SK-N-SH (cell line): ENCODE results near the gene PAXX. TPM values are rescaled to one million over a fixed set of nuclear protein-coding genes. Genes with fewer than 3 reads are reported as not detected.

Source experiments
- CTCF ChIA-PET: fragments of 300-600, 350-600 bp; formaldehyde crosslinking; extraction: SDS; loops from one replicate; lab custom pipeline; 2021; lab: Yijun Ruan, JAX
- POLR2A ChIA-PET: fragments of 350-600 bp; sonication (Branson Sonifier 250); formaldehyde crosslinking; extraction: SDS; loops from one replicate; lab custom pipeline; 2020; ENCODE audit warnings: antibody characterized with exemption, inconsistent platforms; lab: Yijun Ruan, JAX
- DNase-seq: peaks from one replicate; pipeline ENCODE4 v3.0.0; 2012
- H2AFZ ChIP-seq: fragments of 200-600 bp; sonication (generic); 2 replicates; pipeline ENCODE4 v1.8.1; 2016; ENCODE audit warnings: antibody characterized with exemption, mild to moderate bottlenecking, low read depth
- H3F3A ChIP-seq: fragments of 200-600 bp; sonication (generic); replicated peaks from 2 replicates; pipeline ENCODE3; 2016; ENCODE audit warnings: antibody characterized with exemption, mild to moderate bottlenecking; ENCODE audit not compliant: insufficient read depth
- H3K27ac ChIP-seq, 2 experiments: fragments of 200-500 bp in 1 of 2; fragments of 200-600 bp in 1 of 2; sonication (Bioruptor generic) in 1 of 2; sonication (generic), shearing (Covaris generic) in 1 of 2; 2 replicates each; pipeline versions ENCODE4 v1.5.1 to v1.6.1; 2014 to 2016; ENCODE audit warnings: low read depth in 2 of 2, inconsistent platforms in 1 of 2, low read length in 1 of 2, mild to moderate bottlenecking in 1 of 2, mixed read lengths in 1 of 2
- H3K27me3 ChIP-seq: fragments of 200-600 bp; sonication (generic), shearing (Covaris generic); 2 replicates; pipeline ENCODE4 v1.6.1; 2016; ENCODE audit warnings: mixed run types; ENCODE audit not compliant: insufficient read depth
- H3K36me3 ChIP-seq, 2 experiments: fragments of 200-500 bp in 1 of 2; fragments of 200-600 bp in 1 of 2; sonication (Bioruptor generic) in 1 of 2; sonication (generic) in 1 of 2; replicated peaks in 1 of 2; 2 replicates each; pipeline versions ENCODE3 to v1.5.1; 2014 to 2016; ENCODE audit warnings: low read length in 1 of 2, mild to moderate bottlenecking in 1 of 2; ENCODE audit not compliant: insufficient read depth in 2 of 2, control insufficient read depth in 1 of 2
- H3K4me1 ChIP-seq, 2 experiments: fragments of 200-500 bp in 1 of 2; fragments of 200-600 bp in 1 of 2; sonication (Bioruptor generic) in 1 of 2; sonication (generic), shearing (Covaris generic) in 1 of 2; 2 replicates each; pipeline versions ENCODE4 v1.5.1 to v1.6.1; 2014 to 2016; ENCODE audit warnings: low read depth in 1 of 2, low read length in 1 of 2, mixed run types in 1 of 2; ENCODE audit not compliant: insufficient read depth in 2 of 2, control insufficient read depth in 1 of 2
- H3K4me2 ChIP-seq: fragments of 200-600 bp; sonication (generic), shearing (Covaris generic); 2 replicates; pipeline ENCODE4 v1.6.1; 2017; ENCODE audit warnings: mixed run types
- H3K4me3 ChIP-seq, 2 experiments: fragments of 200-500 bp in 1 of 2; fragments of 200-600 bp in 1 of 2; sonication (Bioruptor generic) in 1 of 2; sonication (generic), shearing (Covaris generic) in 1 of 2; 2 replicates each; pipeline versions ENCODE4 v1.5.1 to v1.8.1; 2014 to 2016; ENCODE audit warnings: low read depth in 2 of 2, inconsistent platforms in 1 of 2, low read length in 1 of 2, mild to moderate bottlenecking in 1 of 2, mixed read lengths in 1 of 2, moderate library complexity in 1 of 2
- H3K79me2 ChIP-seq: fragments of 200-600 bp; sonication (generic); 2 replicates; pipeline ENCODE4 v1.8.1; 2017; ENCODE audit warnings: mild to moderate bottlenecking; ENCODE audit not compliant: insufficient read depth
- H3K9ac ChIP-seq: fragments of 200-600 bp; sonication (generic); 2 replicates; pipeline ENCODE4 v1.6.1; 2017; ENCODE audit warnings: mixed run types
- H3K9me2 ChIP-seq: fragments of 200-600 bp; sonication (generic); 2 replicates; pipeline ENCODE4 v1.6.1; 2017; ENCODE audit warnings: mixed run types
- H3K9me3 ChIP-seq: fragments of 200-600 bp; sonication (generic); 2 replicates; pipeline ENCODE4 v1.6.1; 2017; ENCODE audit warnings: mixed run types, mild to moderate bottlenecking, moderate library complexity
- H4K20me1 ChIP-seq: fragments of 200-600 bp; sonication (generic); 2 replicates; pipeline ENCODE4 v1.6.1; 2017; ENCODE audit warnings: mild to moderate bottlenecking, mixed run types; ENCODE audit not compliant: insufficient read depth
- ELF1 ChIP-seq: IDR thresholded peaks from 2 replicates; pipeline ENCODE4 v1.4.0; 2012
- EZH2phosphoT487 ChIP-seq: fragments of 200-600 bp; sonication (generic); IDR thresholded peaks from 2 replicates; pipeline ENCODE4 v1.6.1; 2017; ENCODE audit warnings: low read depth, mixed run types, mild to moderate bottlenecking, antibody characterized with exemption, moderate library complexity, borderline replicate concordance
- FOXM1 ChIP-seq: IDR thresholded peaks from 2 replicates; pipeline ENCODE4 v1.4.0; 2012; ENCODE audit warnings: low read depth, mild to moderate bottlenecking
- JUND ChIP-seq: IDR thresholded peaks from 2 replicates; pipeline ENCODE4 v1.4.0; 2012
- MEF2A ChIP-seq: IDR thresholded peaks from 2 replicates; pipeline ENCODE4 v1.4.0; 2012; ENCODE audit warnings: low read depth, borderline replicate concordance
- NFIC ChIP-seq: IDR thresholded peaks from 2 replicates; pipeline ENCODE4 v1.4.0; 2012; ENCODE audit warnings: borderline replicate concordance
- NRF1 ChIP-seq: IDR thresholded peaks from 2 replicates; pipeline ENCODE4 v1.6.1; 2012; ENCODE audit warnings: low read depth, mild to moderate bottlenecking, low read length
- RAD21 ChIP-seq: IDR thresholded peaks from 2 replicates; pipeline ENCODE4 v1.6.1; 2012; ENCODE audit warnings: mild to moderate bottlenecking, low read length
- RCOR1 ChIP-seq: fragments of 150-350 bp; IDR thresholded peaks from 2 replicates; pipeline ENCODE4 v1.6.1; 2017; ENCODE audit warnings: antibody characterized with exemption, low read length
- RXRA ChIP-seq: IDR thresholded peaks from 2 replicates; pipeline ENCODE4 v1.4.0; 2012; ENCODE audit warnings: low read depth, mild to moderate bottlenecking, borderline replicate concordance
- SIN3A ChIP-seq: IDR thresholded peaks from 2 replicates; pipeline ENCODE4 v1.6.1; 2012; ENCODE audit warnings: low read depth, mild to moderate bottlenecking, low read length, moderate library complexity, borderline replicate concordance
- SMC3 ChIP-seq: IDR thresholded peaks from 2 replicates; pipeline ENCODE4 v1.6.1; 2012; ENCODE audit warnings: low read depth, low read length, improper control_type of control experiment
- TCF12 ChIP-seq: IDR thresholded peaks from 2 replicates; pipeline ENCODE4 v1.4.0; 2012
- TEAD4 ChIP-seq: IDR thresholded peaks from 2 replicates; pipeline ENCODE4 v1.4.0; 2012; ENCODE audit warnings: mild to moderate bottlenecking, borderline replicate concordance; ENCODE audit not compliant: insufficient read depth
- WGBS: methylation state at CpG from one replicate; pipeline ENCODE4 v1.1.6; 2017; ENCODE audit warnings: low lambda C conversion rate; 5-methylcytosine and 5-hydroxymethylcytosine counted together
- polyA plus RNA-seq, 3 experiments: library from polyadenylated mRNA; depleted of rRNA; stranded (reverse); fragments of >200 nt; gene quantifications; 2 replicates each; pipeline ENCODE4 v1.2.3, GENCODE V29; 2012
- TF ChIP-seq, protein P1 (sequence below): fragments of 200-600 bp; sonication (generic); IDR thresholded peaks from 2 replicates; pipeline ENCODE4 v1.6.1; 2017; ENCODE audit warnings: antibody characterized with exemption, mild to moderate bottlenecking, moderate library complexity
- TF ChIP-seq, protein P2 (sequence below): IDR thresholded peaks from 2 replicates; pipeline ENCODE4 v1.4.0; 2012; ENCODE audit warnings: low read depth, borderline replicate concordance
- TF ChIP-seq, protein P3 (sequence below): fragments of 150-350 bp; IDR thresholded peaks from 2 replicates; pipeline ENCODE4 v1.6.1; 2017; ENCODE audit warnings: antibody characterized with exemption, low read length, low read depth, borderline replicate concordance
- TF ChIP-seq, protein P4 (sequence below): fragments of 150-350 bp; IDR thresholded peaks from 2 replicates; pipeline ENCODE4 v1.6.1; 2016; ENCODE audit warnings: mild to moderate bottlenecking, low read depth, low read length

Gene PAXX
- polyA plus RNA-seq, 1 of the 3 experiments (the other 2 are of a cell fraction), result 52.9 TPM

DNA sequence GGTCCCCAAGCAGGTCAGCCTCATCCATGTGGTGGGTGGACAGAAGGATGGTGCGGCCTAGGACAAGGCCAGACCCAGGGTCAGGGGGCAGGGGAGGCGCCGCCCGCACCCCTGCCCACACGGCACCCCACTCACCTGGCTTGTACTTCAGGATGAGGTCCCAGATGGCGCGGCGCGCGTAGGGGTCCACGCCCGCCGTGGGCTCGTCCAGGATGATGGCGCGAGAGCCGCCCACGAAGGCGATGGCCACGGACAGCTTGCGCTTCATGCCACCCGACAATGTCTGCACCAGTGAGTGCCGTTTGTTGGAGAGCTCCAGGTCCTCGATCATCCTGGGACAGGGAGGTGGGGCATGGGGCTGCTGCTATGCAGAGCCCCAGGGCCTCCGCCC, 23.3 kb downstream of the PAXX start (continued):
- TF ChIP-seq, protein P1, sequence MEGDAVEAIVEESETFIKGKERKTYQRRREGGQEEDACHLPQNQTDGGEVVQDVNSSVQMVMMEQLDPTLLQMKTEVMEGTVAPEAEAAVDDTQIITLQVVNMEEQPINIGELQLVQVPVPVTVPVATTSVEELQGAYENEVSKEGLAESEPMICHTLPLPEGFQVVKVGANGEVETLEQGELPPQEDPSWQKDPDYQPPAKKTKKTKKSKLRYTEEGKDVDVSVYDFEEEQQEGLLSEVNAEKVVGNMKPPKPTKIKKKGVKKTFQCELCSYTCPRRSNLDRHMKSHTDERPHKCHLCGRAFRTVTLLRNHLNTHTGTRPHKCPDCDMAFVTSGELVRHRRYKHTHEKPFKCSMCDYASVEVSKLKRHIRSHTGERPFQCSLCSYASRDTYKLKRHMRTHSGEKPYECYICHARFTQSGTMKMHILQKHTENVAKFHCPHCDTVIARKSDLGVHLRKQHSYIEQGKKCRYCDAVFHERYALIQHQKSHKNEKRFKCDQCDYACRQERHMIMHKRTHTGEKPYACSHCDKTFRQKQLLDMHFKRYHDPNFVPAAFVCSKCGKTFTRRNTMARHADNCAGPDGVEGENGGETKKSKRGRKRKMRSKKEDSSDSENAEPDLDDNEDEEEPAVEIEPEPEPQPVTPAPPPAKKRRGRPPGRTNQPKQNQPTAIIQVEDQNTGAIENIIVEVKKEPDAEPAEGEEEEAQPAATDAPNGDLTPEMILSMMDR, result no peak
- TF ChIP-seq RCOR1 (no peak), NRF1 (no peak), SMC3 (no peak), JUND (no peak), TCF12 (no peak)
- TF ChIP-seq, protein P2, sequence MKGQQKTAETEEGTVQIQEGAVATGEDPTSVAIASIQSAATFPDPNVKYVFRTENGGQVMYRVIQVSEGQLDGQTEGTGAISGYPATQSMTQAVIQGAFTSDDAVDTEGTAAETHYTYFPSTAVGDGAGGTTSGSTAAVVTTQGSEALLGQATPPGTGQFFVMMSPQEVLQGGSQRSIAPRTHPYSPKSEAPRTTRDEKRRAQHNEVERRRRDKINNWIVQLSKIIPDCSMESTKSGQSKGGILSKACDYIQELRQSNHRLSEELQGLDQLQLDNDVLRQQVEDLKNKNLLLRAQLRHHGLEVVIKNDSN, result no peak

DNA sequence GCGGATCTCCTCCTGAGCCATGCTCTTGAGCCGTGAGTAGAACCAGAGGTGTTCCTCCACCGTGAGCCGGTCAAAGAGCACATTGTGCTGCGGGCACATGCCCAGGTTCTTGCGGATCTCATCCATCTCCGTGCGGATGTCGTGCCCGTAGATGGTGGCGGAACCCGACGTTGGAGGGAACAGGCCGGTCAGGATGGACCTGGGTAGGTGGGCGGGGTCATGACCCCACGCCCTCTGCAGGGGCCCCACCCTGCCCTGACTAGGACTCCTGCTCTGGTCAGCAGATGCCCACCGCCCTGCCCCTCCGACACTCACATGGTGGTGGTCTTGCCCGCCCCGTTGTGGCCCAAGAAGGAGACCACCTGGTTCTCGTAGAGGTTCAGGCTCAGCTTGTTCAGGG, 23.8 kb downstream of the PAXX start:
- Histone ChIP-seq H3K9me3 (no peaks in the 10 kb centered on the region), H3K27ac (no peak overlapping the region), H3K79me2 (no peaks in the 10 kb centered on the region), H3K4me3 (no peak overlapping the region), H3F3A (no peaks in the 10 kb centered on the region), H3K36me3 (peaks cover 0 to 17% of the 10 kb centered on the region in 2 experiments), H2AFZ (no peak overlapping the region), H3K4me2 (no peak overlapping the region), H3K9me2 (no peaks in the 10 kb centered on the region), H3K4me1 (no peaks in the 10 kb centered on the region), H3K27me3 (no peaks in the 10 kb centered on the region), H3K9ac (no peak overlapping the region), H4K20me1 (no peaks in the 10 kb centered on the region)
- 97% methylated on average over 17 of the region's 21 CpGs for WGBS
- CTCF ChIA-PET, result interaction anchor here (0.9 to 1.1 kb wide), 2 partner anchors 13 to 20 kb away, joined by 3 to 4 read pairs; no protein-coding TSS in a partner anchor
- DNase-seq, result no peak
- POLR2A ChIA-PET, result no interaction called here
- no peak for TF ChIP-seq SMC3
- no peak for TF ChIP-seq FOXM1
- TF ChIP-seq RCOR1, result no peak
- no peak for TF ChIP-seq TEAD4
- TF ChIP-seq NFIC, result no peak

DNA sequence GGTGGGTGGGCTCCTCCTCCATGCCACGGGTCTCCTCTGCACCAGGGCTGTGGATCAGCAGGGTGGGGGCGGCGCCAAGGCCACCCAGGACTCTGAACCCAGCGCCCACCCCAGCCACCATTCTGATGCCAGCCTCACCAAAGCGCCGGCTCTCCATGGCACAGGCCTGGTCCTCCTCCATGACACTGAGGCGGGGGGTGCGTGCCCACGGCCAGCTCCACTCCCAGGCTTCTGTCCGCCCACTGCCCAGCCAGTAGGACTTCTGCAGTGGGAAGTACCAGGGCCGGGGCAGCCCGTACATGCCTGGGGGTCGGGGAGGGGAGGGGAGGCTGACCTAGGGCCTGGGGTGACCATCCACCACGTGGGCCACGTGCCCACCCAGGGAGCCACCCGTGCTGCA, 24.2 kb downstream of the PAXX start:
- Histone ChIP-seq H3F3A (no peaks in the 10 kb centered on the region), H3K36me3 (peaks cover 0 to 17% of the 10 kb centered on the region in 2 experiments), H3K4me2 (no peak overlapping the region), H3K27ac (no peak overlapping the region), H3K79me2 (no peaks in the 10 kb centered on the region), H3K9me2 (no peaks in the 10 kb centered on the region), H3K4me1 (no peaks in the 10 kb centered on the region), H3K9me3 (no peaks in the 10 kb centered on the region), H3K9ac (no peak overlapping the region), H3K27me3 (no peaks in the 10 kb centered on the region), H4K20me1 (0 out of 2 replicates have a peak, but pooled peaks cover under 1% of the 10 kb centered on the region), H2AFZ (no peak overlapping the region), H3K4me3 (no peak overlapping the region)
- ChIA-PET POLR2A (no interaction called here), CTCF (interaction anchor here (0.9 to 1.3 kb wide), 2 partner anchors 9 to 19 kb away, joined by 3 read pairs; no protein-coding TSS in a partner anchor)
- no peak for DNase-seq
- WGBS, result 91% methylated on average over 6 of the region's 16 CpGs
- TF ChIP-seq MEF2A (no peak), RCOR1 (no peak), FOXM1 (no peak), RXRA (no peak), RAD21 (no peak), EZH2phosphoT487 (no peak), SMC3 (no peak), ELF1 (no peak), JUND (no peak), SIN3A (no peak)
- TF ChIP-seq, protein P3, sequence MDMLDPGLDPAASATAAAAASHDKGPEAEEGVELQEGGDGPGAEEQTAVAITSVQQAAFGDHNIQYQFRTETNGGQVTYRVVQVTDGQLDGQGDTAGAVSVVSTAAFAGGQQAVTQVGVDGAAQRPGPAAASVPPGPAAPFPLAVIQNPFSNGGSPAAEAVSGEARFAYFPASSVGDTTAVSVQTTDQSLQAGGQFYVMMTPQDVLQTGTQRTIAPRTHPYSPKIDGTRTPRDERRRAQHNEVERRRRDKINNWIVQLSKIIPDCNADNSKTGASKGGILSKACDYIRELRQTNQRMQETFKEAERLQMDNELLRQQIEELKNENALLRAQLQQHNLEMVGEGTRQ, result no peak
- TF ChIP-seq, protein P4, sequence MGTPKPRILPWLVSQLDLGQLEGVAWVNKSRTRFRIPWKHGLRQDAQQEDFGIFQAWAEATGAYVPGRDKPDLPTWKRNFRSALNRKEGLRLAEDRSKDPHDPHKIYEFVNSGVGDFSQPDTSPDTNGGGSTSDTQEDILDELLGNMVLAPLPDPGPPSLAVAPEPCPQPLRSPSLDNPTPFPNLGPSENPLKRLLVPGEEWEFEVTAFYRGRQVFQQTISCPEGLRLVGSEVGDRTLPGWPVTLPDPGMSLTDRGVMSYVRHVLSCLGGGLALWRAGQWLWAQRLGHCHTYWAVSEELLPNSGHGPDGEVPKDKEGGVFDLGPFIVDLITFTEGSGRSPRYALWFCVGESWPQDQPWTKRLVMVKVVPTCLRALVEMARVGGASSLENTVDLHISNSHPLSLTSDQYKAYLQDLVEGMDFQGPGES, result no peak
